Measurements from ENCODE around the gene ETFA.

ETFA gene

GRCh38 chr15:76217029-76217881 is 94.0 kb downstream of the ETFA start:
- no peak overlapping the region for H3K4me3 ChIP-seq (ENCODE audit: severe bottlenecking)
- peaks cover 48% of the 10 kb centered on the region for H3K36me3 ChIP-seq (ENCODE audit: low read depth)
- DNase-seq (ENCODE audit: low spot score) (no peak), ATAC-seq (ENCODE audit: low read depth) (peak; percentile 93)
- no peaks in the 10 kb centered on the region for H3K27me3 ChIP-seq (ENCODE audit: insufficient read depth, poor library complexity, severe bottlenecking)
- peak overlapping the region; percentile 50 for H3K27ac ChIP-seq (ENCODE audit: poor library complexity, severe bottlenecking)
- peaks cover 18% of the 10 kb centered on the region for H3K4me1 ChIP-seq (ENCODE audit: insufficient read depth, poor library complexity, severe bottlenecking)
- no peak for TF ChIP-seq CTCF (IDR thresholded peaks at IDR 0.05; ENCODE audit: poor library complexity, severe bottlenecking)
- H3K9me3 ChIP-seq (ENCODE audit: severe bottlenecking) = no peaks in the 10 kb centered on the region

- TF ChIP-seq CTCF (IDR thresholded peaks at IDR 0.05; ENCODE audit: poor library complexity, severe bottlenecking) = no peak
- H3K36me3 ChIP-seq (ENCODE audit: low read depth) = peaks cover 42% of the 10 kb centered on the region
- no peak for ATAC-seq (ENCODE audit: low read depth)
Observed at GRCh38 chr15:76215634-76216033, 95.6 kb downstream of the ETFA start.

GRCh38 chr15:76209942-76210341 is 101.3 kb downstream of the ETFA start:
- Histone ChIP-seq H3K4me1 (ENCODE audit: insufficient read depth, poor library complexity, severe bottlenecking) (no peaks in the 10 kb centered on the region), H3K9me3 (ENCODE audit: severe bottlenecking) (no peaks in the 10 kb centered on the region), H3K4me3 (ENCODE audit: severe bottlenecking) (no peak overlapping the region), H3K27me3 (ENCODE audit: insufficient read depth, poor library complexity, severe bottlenecking) (no peaks in the 10 kb centered on the region), H3K36me3 (ENCODE audit: low read depth) (peaks cover 20% of the 10 kb centered on the region), H3K27ac (ENCODE audit: poor library complexity, severe bottlenecking) (no peak overlapping the region)
- no peak for TF ChIP-seq CTCF (IDR thresholded peaks at IDR 0.05; ENCODE audit: poor library complexity, severe bottlenecking)
- no peak for ATAC-seq (ENCODE audit: low read depth)
- DNase-seq (ENCODE audit: low spot score) = no peak

More at GRCh38 chr15:76215634-76216033, 95.6 kb downstream of the ETFA start:
- Histone ChIP-seq H3K4me1 (ENCODE audit: insufficient read depth, poor library complexity, severe bottlenecking) (peaks cover 13% of the 10 kb centered on the region), H3K9me3 (ENCODE audit: severe bottlenecking) (no peaks in the 10 kb centered on the region), H3K27ac (ENCODE audit: poor library complexity, severe bottlenecking) (no peak overlapping the region), H3K4me3 (ENCODE audit: severe bottlenecking) (no peak overlapping the region), H3K27me3 (ENCODE audit: insufficient read depth, poor library complexity, severe bottlenecking) (no peaks in the 10 kb centered on the region)
- no peak for DNase-seq (ENCODE audit: low spot score)

- H3K4me3 ChIP-seq (ENCODE audit: severe bottlenecking) = no peak overlapping the region
- DNase-seq (ENCODE audit: low spot score) (no peak), ATAC-seq (ENCODE audit: low read depth) (no peak)
- no peaks in the 10 kb centered on the region for H3K9me3 ChIP-seq (ENCODE audit: severe bottlenecking)
- H3K27ac ChIP-seq (ENCODE audit: poor library complexity, severe bottlenecking) = no peak overlapping the region
- peaks cover 16% of the 10 kb centered on the region for H3K36me3 ChIP-seq (ENCODE audit: low read depth)
- no peak for TF ChIP-seq CTCF (IDR thresholded peaks at IDR 0.05; ENCODE audit: poor library complexity, severe bottlenecking)
- H3K27me3 ChIP-seq (ENCODE audit: insufficient read depth, poor library complexity, severe bottlenecking) = no peaks in the 10 kb centered on the region
- no peaks in the 10 kb centered on the region for H3K4me1 ChIP-seq (ENCODE audit: insufficient read depth, poor library complexity, severe bottlenecking)
Observed at GRCh38 chr15:76209523-76209922, 101.7 kb downstream of the ETFA start.
